Choroid plexus epithelial cell (primary cell): ENCODE measurements around the gene TRABD2B.

ENCODE experiments used
- DNase-seq: peaks from one replicate; pipeline ENCODE4 v3.0.0-alpha.2; 2010; ENCODE audit warnings: low read depth
- H3K4me3 ChIP-seq: 2 replicates; pipeline ENCODE4 v1.5.1; 2011; ENCODE audit warnings: low read depth, mild to moderate bottlenecking, control low read depth, low read length, moderate library complexity
- TF ChIP-seq, protein P1 (sequence below): conservative IDR thresholded peaks from 2 replicates; pipeline ENCODE4 v1.5.1; 2011; ENCODE audit warnings: low read depth, mild to moderate bottlenecking, control low read depth, inconsistent platforms, low read length, moderate library complexity

Gene TRABD2B

GRCh38 chr1:47722909-47723580, 274.1 kb downstream of the TRABD2B start:
- TF ChIP-seq, protein P1, sequence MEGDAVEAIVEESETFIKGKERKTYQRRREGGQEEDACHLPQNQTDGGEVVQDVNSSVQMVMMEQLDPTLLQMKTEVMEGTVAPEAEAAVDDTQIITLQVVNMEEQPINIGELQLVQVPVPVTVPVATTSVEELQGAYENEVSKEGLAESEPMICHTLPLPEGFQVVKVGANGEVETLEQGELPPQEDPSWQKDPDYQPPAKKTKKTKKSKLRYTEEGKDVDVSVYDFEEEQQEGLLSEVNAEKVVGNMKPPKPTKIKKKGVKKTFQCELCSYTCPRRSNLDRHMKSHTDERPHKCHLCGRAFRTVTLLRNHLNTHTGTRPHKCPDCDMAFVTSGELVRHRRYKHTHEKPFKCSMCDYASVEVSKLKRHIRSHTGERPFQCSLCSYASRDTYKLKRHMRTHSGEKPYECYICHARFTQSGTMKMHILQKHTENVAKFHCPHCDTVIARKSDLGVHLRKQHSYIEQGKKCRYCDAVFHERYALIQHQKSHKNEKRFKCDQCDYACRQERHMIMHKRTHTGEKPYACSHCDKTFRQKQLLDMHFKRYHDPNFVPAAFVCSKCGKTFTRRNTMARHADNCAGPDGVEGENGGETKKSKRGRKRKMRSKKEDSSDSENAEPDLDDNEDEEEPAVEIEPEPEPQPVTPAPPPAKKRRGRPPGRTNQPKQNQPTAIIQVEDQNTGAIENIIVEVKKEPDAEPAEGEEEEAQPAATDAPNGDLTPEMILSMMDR = no peak
- no peak overlapping the region for H3K4me3 ChIP-seq
- DNase-seq = no peak

GRCh38 chr1:47722101-47722500, 275.1 kb downstream of the TRABD2B start:
- DNase-seq = no peak
- no peak overlapping the region for H3K4me3 ChIP-seq
- TF ChIP-seq, protein P1 = no peak

DNA sequence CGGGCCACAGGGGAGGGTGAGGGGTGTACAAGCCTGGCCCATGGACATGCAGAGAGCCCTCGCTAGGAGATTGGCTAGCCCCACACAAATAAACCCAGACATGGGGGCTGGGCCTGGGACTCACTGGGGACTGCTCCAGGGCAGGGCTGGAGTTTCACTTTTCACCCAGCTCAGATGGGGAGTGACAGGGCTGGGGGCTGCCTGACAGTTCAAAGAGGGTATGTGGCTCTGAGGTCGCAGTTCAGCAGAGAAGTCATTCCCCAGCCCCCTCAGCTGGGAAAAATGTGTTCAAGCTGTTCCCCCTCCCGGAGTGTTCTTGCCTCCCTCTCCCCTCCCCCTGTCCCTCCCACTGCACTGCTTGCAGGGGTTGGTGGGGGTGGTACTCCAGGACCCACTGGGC, 277.1 kb downstream of the TRABD2B start:
- TF ChIP-seq, protein P1 = no peak
- no peak for DNase-seq
- no peak overlapping the region for H3K4me3 ChIP-seq

- TF ChIP-seq, protein P1 = no peak
- DNase-seq = no peak
Measured at GRCh38 chr1:47717341-47717740, 279.8 kb downstream of the TRABD2B start.

GRCh38 chr1:47713975-47714767, 283.0 kb downstream of the TRABD2B start:
- no peak for DNase-seq
- no peak overlapping the region for H3K4me3 ChIP-seq
- TF ChIP-seq, protein P1 = no peak

More at GRCh38 chr1:47717341-47717740, 279.8 kb downstream of the TRABD2B start:
- H3K4me3 ChIP-seq = no peak overlapping the region

GRCh38 chr1:47713333-47713953, 283.7 kb downstream of the TRABD2B start:
- TF ChIP-seq, protein P1 = no peak
- H3K4me3 ChIP-seq = no peak overlapping the region
- DNase-seq = no peak
